OCI-LY1 (cell line): ENCODE data around the gene KCTD1.

Experiments used
- CTCF ChIP-seq: fragments of 200-600 bp; sonication (generic), shearing (Covaris generic); IDR thresholded peaks from 2 replicates; pipeline ENCODE4 v1.5.1; 2017; ENCODE audit warnings: mild to moderate bottlenecking, antibody characterized with exemption, low read length, moderate library complexity, mixed read lengths
- EZH2 ChIP-seq: fragments of 200-600 bp; sonication (generic), shearing (Covaris generic); IDR thresholded peaks from 2 replicates; pipeline ENCODE4 v1.8.0; 2017; ENCODE audit warnings: borderline replicate concordance, mixed run types, mild to moderate bottlenecking, antibody characterized with exemption, low read length, moderate library complexity, mixed read lengths

- no peak for TF ChIP-seq CTCF
- no peak for TF ChIP-seq EZH2
These were observed 22.0 kb downstream of the KCTD1 start for GRCh38 chr18:26526128-26526965.
